ENCODE data around the gene CDH4.

Gene CDH4

DNA sequence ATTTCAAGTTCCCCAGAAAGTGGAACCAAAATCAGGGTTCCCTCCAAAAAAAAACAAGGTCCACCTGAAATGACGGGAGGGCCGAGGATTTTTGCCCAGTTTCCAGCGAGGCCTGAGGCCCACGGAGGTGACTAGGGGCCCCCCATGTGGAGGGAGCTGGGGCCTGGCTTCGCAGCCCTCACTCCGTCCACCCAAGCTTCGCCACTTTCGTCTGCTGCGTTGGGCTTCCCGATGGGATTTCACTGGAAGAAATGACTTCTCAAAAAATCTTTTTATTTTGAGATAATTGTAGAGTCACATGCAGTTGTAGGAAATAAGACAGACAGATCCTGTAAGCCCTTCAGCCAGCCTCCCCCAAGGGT is 605.3 kb downstream of the CDH4 start:
- H3K4me3 ChIP-seq (ENCODE audit: low read depth, low read length): no peak overlapping the region
- TF ChIP-seq, protein P1, sequence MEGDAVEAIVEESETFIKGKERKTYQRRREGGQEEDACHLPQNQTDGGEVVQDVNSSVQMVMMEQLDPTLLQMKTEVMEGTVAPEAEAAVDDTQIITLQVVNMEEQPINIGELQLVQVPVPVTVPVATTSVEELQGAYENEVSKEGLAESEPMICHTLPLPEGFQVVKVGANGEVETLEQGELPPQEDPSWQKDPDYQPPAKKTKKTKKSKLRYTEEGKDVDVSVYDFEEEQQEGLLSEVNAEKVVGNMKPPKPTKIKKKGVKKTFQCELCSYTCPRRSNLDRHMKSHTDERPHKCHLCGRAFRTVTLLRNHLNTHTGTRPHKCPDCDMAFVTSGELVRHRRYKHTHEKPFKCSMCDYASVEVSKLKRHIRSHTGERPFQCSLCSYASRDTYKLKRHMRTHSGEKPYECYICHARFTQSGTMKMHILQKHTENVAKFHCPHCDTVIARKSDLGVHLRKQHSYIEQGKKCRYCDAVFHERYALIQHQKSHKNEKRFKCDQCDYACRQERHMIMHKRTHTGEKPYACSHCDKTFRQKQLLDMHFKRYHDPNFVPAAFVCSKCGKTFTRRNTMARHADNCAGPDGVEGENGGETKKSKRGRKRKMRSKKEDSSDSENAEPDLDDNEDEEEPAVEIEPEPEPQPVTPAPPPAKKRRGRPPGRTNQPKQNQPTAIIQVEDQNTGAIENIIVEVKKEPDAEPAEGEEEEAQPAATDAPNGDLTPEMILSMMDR (IDR thresholded peaks at IDR 0.05; ENCODE audit: insufficient read depth, low read length, missing control alignments): no peak
- no peak for DNase-seq (ENCODE audit: low read depth, low spot score)
- ChIA-PET CTCF (no interaction called here), POLR2A (no interaction called here)

DNA sequence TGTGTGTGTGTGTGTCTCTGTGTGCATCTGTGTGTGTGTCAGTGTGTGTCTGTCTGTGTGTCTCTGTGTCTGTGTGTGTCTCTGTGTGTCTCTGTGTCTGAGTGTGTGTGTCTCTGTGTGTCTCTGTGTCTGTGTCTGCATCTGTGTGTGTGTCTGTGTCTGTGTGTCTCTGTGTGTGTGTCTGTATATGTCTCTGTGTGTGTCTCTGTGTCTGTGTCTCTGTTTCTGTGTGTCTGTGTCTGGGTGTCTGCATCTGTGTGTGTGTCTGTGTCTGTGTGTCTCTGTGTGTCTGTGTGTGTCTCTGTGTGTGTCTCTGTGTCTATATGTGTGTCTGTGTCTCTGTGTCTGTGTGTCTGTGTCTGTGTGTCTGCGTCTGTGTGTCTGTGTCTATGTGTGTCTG is 605.8 kb downstream of the CDH4 start:
- POLR2A ChIA-PET: no interaction called here
- DNase-seq (ENCODE audit: low read depth, low spot score): no peak
- TF ChIP-seq, protein P1 (IDR thresholded peaks at IDR 0.05; ENCODE audit: insufficient read depth, low read length, missing control alignments): no peak
- H3K4me3 ChIP-seq (ENCODE audit: low read depth, low read length): no peak overlapping the region
- CTCF ChIA-PET: no interaction called here

DNA sequence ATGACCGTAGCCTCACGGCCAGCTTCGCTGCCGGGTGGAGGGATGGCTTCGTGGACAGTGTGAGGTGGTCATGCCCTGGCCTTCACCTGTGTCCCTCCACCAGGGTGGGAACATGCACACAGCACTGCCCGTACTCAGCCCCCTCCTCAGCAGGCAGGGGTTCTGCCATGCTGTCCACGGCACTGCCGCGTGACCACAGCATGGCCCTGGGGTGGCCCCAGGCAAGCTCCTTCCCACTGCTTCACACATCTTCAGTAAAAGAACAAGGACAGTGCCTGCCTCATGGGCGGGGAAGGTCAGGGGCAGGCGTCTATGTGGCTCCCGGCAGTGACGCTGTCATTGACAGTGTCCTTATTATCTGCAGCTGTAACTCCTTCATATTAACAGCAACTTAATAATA is 607.7 kb downstream of the CDH4 start:
- DNase-seq (ENCODE audit: low read depth, low spot score): no peak
- CTCF ChIA-PET: interaction anchor here (1.2 kb wide), 1 partner anchor 27 kb away, joined by 3 read pairs; no protein-coding TSS in a partner anchor
- H3K4me3 ChIP-seq (ENCODE audit: low read depth, low read length): no peak overlapping the region
- TF ChIP-seq, protein P1 (IDR thresholded peaks at IDR 0.05; ENCODE audit: insufficient read depth, low read length, missing control alignments): no peak
- POLR2A ChIA-PET: no interaction called here

DNA sequence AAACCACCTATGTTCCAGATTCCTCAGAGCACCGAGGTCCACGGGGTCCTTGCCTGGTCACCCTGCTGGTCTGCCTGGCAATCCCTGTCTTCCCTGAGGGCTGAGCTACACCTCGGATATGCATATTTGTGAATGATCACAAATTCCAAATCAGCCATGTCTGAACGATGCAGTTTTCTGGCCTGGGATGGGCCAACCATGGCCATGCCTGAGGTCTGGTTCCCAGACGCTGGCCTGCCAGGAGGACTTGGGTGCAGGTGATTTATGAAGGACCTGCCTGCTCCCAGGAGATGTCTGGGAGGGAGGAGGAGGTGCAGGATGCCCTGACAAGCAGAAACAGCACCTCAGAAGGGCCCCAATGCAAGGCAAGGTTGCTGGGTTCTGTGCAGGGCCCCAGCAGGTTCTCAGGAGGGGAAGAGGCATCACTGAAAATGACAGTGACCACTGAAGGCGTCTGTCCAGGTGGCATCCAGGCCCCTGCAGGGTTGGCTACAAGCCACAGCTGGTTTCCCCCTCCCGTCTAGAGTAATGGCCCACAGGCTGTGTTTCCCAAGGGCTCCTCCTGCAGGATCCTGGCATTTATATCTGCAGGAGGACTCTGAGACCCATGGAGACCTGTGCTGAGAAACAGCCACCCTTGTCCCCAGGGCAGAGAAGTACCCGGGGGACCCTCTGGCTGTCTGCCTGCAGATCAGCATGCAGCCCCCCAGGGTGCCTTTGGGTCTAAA is 608.4 kb downstream of the CDH4 start:
- no peak overlapping the region for H3K4me3 ChIP-seq (ENCODE audit: low read depth, low read length)
- POLR2A ChIA-PET: no interaction called here
- DNase-seq (ENCODE audit: low read depth, low spot score): no peak
- CTCF ChIA-PET: interaction anchor here (1.1 to 1.2 kb wide), 2 partner anchors 13 to 27 kb away, joined by 3 to 5 read pairs; no protein-coding TSS in a partner anchor
- TF ChIP-seq, protein P1 (IDR thresholded peaks at IDR 0.05; ENCODE audit: insufficient read depth, low read length, missing control alignments): no peak

DNA sequence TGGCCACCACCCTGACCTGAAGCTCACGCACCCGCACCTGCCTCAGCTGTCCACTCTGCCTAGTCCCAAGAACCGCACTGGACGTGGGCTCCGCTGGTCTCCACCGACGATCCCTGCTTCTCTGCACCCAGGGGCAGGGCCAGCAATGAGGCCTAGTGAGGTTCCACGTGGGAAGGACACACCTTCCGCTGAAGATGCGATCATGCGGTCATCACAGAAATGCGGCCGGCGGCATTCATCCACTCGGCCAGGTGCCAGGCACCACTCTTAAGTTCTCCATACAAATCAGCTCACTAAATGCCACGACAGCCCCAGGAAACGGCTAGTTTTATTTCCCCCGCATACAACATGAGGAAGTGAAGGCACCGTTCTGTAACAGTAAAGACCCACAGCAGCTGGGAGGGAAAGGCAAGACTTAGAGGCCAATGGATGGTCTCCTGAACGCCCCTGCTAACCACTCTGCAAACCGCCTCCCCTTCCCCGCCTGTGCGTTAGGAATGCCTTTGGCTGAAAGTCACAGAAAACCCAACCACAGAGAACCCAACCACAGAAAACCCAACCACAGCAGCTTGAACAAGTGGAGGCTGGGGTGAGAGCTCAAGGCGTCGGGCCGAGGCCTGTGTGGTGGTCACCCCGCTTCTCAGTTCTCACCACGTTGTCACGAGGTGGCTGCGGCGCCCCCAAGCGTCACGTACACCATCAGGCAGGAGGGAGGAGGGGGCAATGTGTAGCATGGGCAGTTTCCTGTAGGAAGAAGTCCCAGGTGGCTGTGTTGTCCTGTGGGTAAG is 609.2 kb downstream of the CDH4 start:
- ChIA-PET POLR2A (no interaction called here), CTCF (interaction anchor here (1.1 to 1.2 kb wide), 2 partner anchors 12 to 26 kb away, joined by 3 to 5 read pairs; no protein-coding TSS in a partner anchor)
- TF ChIP-seq, protein P1 (IDR thresholded peaks at IDR 0.05; ENCODE audit: insufficient read depth, low read length, missing control alignments): no peak
- DNase-seq (ENCODE audit: low read depth, low spot score): no peak
- H3K4me3 ChIP-seq (ENCODE audit: low read depth, low read length): no peak overlapping the region

DNA sequence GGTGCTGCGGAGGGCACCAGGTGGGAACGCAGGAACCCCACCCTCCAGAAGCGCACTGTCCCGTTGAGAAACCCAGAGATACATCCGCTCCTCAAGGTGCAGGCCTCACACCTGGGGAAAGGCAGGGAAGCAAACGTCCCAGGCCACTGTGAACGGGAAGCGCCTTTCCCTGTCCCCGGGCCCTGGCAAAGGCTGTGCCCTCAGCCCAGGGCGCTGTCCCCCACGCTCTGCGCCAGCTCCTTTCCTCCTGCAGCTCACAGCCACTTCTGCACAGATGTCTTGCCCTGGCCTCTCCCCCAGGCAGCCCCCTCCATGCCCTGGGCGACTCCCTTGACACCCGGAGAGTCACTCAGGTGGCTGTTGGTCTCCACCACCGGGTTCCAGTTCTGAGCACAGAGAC is 609.8 kb downstream of the CDH4 start:
- no peak overlapping the region for H3K4me3 ChIP-seq (ENCODE audit: low read depth, low read length)
- POLR2A ChIA-PET: no interaction called here
- DNase-seq (ENCODE audit: low read depth, low spot score): no peak
- TF ChIP-seq, protein P1 (IDR thresholded peaks at IDR 0.05; ENCODE audit: insufficient read depth, low read length, missing control alignments): no peak
- CTCF ChIA-PET: interaction anchor here (1.2 kb wide), 1 partner anchor 25 kb away, joined by 5 read pairs; no protein-coding TSS in a partner anchor

Data from AG04449 (cell line).